GM18909 (cell line): ENCODE data around the gene NINL.

Source experiments
- ATAC-seq: cut with Tn5 transposase; IDR thresholded peaks from one replicate; pipeline ENCODE4 v1.9.1; 2021; ENCODE audit warnings: mild to moderate bottlenecking; ENCODE audit not compliant: unreplicated experiment, poor library complexity

The NINL gene

GRCh38 chr20:25535762-25536161 lies 49.6 kb downstream of the NINL start:
- ATAC-seq, result no peak

DNA sequence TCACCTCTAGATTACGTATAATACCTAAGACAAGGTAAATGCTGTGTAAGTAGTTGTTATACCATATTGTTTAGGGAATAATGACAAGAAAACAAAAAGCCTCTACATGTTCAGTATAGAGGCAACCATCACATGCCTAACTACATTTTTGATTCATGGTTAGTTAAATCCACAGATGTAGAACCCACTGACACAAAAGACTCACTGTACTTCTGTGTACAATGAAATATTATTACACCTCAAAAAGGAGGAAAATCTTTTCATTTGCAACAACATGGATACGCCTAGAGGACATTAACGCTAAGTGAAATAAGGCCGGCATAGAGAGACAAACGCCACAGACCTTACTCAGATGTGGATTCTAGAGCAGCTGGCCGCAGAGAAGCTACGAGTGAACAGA lies 50.5 kb downstream of the NINL start:
- ATAC-seq, result no peak

- no peak for ATAC-seq
Observed at GRCh38 chr20:25533920-25534700, 51.2 kb downstream of the NINL start.

DNA sequence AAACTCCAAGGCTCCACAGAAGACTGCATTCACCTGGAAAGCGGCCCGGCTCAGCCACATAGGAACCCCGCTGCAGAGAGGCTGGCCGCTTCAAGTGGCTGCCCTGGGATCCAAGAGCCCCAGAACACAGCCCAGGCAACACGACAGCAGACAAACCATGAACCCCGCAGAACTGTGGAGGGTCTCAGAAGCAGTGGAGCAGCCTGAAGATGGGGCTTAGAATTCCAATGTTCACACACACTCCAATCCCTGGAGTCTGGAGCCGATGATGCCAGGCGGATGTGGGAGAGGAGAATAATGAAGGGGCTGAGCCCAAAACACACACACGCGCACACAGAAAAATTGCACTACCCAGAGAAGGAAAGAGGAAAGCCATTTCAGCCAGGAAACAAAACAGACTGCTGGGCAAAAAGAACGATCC lies 52.4 kb downstream of the NINL start:
- ATAC-seq, result no peak

GRCh38 chr20:25532015-25532751 lies 53.1 kb downstream of the NINL start:
- no peak for ATAC-seq

DNA sequence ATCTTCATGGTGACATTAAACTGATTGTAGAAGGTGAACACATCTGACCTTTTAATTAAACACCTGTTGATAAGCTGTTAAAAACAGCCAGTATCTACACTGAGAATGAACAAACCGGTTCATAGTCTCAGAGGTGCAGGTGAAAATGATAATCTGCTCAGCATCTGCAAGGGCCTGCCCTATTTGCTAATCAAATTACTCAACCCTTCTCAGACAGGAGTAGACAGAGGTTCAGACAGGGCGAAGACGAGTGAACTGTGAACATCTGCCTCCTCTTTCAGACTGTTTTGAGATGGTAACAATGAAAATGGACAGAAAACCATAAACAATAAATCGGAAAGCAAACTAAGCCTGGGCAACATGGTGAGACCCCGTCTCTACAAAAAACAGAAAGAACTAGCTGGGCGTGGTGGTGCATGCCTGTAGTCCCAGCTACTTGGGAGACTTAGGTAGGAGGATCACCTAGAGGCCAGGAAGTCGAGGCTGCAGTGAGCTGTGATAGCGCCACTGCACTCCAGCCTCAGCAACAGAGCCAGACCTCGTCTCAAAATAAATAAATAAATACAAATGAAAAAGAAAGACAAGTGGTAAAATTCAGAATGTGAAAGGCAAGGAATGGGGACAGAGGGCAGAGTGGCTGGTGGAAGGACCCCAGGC lies 55.9 kb downstream of the NINL start:
- ATAC-seq, result no peak

DNA sequence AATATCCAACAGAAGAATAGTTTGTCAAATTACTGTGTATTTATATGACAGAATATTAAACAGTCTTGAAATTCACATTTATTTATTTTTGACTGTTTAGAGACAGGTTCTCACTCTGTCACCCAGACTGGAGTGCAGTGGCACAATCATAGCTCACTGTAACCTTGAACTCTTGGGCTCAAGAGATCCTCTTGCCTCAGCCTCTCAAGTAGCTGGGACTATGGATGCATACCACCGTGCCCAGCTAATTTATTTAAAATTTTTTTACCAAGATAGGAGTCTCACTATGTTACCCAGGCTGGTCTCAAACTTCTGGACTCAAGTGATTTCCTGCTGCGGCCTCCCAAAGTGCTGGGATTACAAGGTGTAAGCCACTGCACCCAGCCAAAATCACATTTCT lies 57.4 kb downstream of the NINL start:
- no peak for ATAC-seq

DNA sequence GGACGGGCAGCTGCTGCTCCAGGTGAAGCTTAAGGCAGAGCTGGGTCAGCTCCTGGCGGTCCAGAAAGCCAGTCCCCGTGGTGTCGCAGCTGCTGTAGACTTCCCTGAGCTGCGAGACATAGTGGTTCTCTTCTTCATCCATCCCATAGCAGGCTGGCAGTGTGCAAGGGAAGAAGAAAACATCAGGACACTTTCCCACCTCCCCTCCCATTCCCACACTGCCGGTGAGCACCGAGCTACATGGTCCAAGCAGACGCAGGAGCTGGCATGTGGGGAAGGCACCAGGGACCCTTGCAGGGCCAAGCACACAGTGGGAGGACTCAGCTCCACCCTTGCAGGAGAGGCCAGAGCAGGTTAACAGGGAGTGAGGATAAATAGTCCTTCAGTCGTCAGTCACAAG lies 58.9 kb downstream of the NINL start:
- ATAC-seq, result no peak

- ATAC-seq, result no peak
Observed at GRCh38 chr20:25525867-25526266, 59.5 kb downstream of the NINL start.

- ATAC-seq, result no peak
Observed at GRCh38 chr20:25525295-25525694, 60.0 kb downstream of the NINL start.

DNA sequence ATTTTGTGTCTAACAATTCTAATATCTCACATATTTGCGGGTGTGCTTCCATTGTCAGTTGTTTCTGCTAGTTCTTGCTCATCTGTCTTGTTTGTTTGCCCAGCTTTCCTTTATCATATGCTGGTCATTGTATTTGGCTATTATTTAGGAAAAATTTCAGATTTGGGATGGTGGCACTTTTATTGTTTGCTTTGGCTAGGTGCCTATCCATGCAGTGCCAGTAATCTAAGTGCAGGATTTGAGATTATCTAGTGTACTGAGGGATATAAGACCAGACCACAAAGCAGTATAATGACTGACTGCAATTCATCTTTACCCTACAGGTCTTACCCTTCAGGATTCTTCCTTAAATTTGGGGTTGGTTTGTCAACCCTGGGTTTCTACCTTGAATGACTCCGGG lies 63.9 kb downstream of the NINL start:
- ATAC-seq, result no peak

DNA sequence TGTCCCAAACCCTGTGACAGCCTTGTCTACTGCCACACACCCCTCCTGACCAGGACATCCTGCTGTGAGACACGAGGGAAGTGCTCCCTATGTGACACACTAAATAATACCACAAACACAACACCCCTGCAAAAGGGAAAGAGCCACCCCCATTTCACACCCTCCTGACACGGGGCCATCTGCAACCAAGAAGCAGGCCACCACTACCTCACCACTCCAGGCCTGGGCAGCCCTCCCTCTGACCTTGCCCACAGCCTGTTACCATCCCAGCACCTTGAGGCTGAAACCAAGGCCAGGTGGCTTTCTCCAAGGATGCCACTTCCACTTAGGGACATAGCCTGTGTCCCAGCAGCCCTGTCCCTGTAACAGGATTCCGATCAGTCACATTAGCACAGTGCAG lies 68.2 kb downstream of the NINL start:
- no peak for ATAC-seq

DNA sequence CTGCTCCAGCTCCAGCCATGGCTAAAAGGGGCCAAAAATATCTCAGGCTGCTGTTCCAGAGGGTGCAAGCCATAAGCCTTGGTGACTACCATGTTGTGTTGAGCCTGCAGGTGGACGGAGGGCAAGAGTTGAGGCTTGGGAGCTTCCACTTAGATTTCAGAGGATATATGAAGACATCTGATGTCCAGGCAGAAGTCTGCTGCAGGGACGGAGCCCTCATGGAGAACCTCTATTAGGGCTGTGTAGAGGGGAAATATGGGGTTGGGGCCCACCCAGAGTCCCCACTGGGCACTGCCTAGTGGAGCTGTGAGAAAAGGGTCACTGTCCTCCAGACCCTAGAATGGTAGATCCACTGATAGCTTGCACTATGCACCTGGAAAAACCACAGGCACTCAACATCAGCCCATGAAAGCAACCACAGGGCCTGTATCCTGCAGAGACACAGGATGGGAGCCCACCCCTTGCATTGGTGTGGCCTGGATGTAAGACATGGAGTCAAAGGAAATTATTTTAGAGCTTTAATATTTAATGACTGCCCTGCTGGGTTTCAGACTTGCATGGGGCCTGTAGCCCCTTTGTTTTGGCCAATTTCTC lies 70.5 kb downstream of the NINL start:
- no peak for ATAC-seq

- ATAC-seq, result no peak
Observed at GRCh38 chr20:25514195-25514594, 71.1 kb downstream of the NINL start.

- ATAC-seq, result no peak
Observed at GRCh38 chr20:25512709-25513108, 72.6 kb downstream of the NINL start.

- ATAC-seq, result no peak
Observed at GRCh38 chr20:25511183-25511582, 74.1 kb downstream of the NINL start.

DNA sequence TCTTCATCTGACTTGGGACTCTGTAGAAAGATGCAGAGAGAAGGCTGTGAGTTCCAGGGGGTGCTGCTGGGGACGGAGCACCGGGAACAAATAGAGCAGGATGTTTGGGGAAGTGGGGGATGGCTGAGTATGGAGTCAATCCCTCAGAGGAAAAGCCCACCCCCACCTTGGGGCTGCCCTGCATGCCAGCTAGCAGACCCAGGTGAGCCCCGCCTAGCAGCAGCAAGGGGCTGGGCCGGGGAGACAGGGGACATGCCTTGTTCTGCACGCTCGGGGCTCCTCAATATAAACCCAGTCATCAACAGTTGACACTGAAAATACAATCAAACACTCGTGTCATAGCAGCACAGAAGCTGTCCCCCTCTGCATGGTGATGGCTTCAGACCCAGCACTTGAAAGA lies 74.6 kb downstream of the NINL start:
- no peak for ATAC-seq

- ATAC-seq, result no peak
Observed at GRCh38 chr20:25510202-25510601, 75.1 kb downstream of the NINL start.

- ATAC-seq, result no peak
Observed at GRCh38 chr20:25509084-25509483, 76.2 kb downstream of the NINL start.

GRCh38 chr20:25508083-25508770 lies 77.1 kb downstream of the NINL start:
- no peak for ATAC-seq
